GM21423 (cell line): ENCODE measurements around the gene C2orf66.

Experiments
- ATAC-seq: cut with Tn5 transposase; IDR thresholded peaks from one replicate; pipeline ENCODE4 v1.9.1; 2021; ENCODE audit warnings: mild to moderate bottlenecking, moderate library complexity; ENCODE audit not compliant: unreplicated experiment

Gene C2orf66

DNA sequence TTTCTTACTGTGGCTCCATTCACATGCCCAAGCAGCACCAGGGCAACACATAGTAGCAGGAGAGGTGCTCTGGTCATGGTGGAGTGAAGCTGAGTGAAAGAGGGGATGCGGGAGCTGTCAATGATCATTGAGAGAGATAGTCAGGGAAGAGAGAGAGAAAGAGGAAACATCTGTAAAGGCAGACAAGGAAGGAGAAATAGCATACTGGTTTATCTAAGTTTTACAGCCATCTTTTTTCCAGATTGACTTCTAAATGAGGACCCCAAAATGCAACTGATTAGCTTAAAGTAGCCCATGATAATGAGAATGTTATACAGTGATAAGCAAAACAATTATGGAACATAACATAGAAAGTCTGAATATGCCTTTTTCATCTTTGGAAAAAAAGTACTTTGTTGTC, at the start of gene C2orf66:
Gene C2orf66, minus strand, starts transcription at position 96 of the 400 bp plus-strand sequence. Its CDS starts 19 bp downstream, at position 77.
- no peak for ATAC-seq

DNA sequence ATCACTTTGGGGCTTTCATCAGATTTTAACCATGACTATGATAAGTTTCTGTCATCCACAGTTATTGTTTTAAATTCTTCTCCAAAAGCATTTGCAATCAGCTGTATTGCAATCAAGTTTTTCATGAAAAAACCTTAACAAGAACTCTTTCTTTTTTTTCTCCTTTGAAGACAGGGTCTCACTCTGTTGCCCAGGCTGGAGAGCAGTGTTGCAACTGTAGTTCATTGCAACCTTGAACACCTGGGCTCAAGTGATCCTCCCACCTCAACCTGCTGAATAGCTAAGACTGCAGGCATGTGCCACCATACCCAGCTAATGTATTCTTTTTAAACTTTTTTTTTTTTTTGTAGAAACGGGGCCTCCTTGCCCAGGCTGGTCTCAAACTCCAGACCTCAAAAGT, 45.5 kb upstream of the C2orf66 start:
- ATAC-seq = no peak

DNA sequence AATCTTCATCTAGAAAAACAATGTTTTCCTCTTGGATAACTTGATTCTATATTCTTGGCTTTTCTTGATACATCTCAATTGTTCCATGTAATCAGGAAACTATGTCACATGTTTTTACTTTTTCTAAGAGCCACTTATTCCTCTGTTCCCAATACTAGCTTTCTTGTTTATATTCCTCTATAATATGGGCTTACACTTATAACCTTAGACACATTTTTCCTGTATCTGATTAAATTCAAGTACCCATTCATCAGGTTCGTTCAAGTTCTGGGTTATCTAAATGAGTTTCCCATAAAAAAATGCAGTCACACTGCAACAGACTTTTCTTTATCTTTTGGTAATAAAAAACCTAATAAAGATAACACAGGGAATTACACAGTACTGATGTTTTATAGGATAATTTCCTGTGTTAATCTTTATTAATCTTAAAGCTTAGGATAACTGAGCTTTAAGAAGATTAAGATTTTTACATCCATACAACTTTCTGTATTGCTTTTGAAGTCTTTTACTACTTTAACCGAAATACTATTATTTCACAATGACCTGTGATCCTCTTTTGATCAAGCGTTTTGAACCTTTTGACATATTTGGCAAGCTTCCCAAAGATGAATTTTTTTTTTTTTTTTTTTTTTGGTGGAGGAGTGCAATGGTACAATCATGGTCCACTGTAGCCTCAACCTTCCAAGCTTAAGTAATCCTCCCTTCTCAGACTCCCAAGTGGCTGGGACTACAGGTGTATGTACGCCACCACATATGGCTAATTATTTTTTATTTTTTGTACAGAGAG, 44.3 kb upstream of the C2orf66 start:
- ATAC-seq = no peak

DNA sequence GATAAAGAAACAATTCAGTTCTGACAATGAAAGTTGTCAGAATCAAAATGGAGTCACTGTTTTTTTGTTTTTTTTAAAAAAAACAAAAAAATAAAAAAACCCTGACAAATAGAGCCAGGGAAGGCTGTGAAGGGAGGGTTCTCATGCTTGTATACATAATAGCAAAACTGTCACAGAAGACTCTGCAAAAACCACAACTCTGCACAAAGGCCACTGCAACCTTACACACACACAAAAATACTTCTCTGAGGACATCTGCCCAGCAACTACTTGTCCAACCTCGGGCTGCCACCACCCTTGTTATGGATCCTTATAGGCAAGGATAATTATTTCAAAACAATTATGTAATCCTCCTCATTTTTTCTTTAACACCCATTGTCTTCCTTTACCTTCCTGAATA, 41.9 kb upstream of the C2orf66 start:
- ATAC-seq = no peak

DNA sequence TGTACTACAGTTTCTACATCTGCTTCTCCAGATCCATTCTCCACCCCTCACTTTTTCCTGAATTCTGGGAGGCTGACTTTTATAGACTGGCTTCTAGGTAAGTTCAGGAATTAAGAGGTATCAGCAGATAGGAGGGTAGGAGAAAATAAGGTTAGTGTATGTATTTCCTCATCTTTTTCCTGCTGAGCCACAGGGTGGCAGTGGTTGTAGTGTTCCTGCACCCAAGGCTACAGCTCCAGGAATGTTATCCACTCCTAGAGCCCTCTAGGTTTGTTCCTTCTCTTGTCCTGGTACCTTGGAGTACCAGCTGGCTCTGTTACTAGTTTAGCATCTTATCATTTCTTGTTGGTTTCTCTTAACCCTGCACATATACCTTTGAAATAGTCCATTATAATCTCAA, 40.7 kb upstream of the C2orf66 start:
- no peak for ATAC-seq

DNA sequence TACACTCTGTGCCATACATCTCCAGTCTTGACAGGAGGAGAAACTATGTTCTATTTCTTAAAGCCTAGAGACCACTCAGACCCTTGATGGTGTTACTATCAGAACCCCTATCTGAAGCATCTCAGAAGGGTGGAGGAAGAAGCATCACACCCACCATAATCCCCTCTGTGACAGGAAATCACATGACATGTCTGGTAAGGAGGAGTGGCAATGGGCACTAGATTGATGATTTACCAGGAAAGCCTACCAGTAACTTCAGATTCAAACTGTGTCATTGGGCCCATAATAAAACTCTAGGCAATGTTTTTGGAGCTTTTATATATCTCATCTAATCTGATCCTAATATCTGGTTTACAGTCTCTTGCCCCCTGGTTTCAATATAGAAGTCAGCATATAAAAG, 37.1 kb upstream of the C2orf66 start:
- ATAC-seq = no peak

DNA sequence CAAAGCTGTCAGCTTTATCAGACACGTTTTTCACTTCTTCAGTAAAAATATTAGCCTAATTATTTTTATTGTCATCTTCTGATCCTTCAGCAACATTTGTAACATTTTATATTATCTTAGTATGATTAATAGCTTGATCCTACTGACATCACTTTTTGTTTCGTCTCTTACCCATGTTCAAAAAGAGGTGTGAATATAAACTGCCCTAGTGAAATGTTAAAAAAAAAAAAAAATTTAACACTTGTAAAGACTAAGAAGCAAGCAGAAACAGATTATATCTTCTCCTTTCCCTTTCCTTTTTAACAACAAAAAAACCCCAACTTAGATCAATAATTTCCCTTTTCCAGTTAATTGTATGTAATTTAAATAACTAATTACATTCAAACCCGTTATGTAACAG, 36.2 kb upstream of the C2orf66 start:
- ATAC-seq = no peak

DNA sequence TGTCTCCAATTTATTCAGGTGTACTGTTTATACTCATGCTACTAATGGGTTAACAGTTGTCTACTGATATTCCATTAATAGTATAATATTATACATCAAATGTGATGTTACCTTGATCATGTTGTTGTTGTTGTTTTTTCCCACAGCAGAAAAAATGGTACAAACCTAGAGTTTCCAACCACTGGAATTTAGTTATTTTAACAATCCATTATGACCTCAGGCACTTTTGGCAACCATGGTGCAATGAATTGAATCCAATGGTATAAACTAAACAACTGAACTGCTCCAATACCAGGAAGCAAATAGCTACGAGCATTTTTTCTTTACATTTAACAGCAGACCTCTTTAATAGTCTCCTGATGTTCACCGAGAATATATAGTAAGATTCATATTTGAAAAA, 31.0 kb upstream of the C2orf66 start:
- no peak for ATAC-seq

DNA sequence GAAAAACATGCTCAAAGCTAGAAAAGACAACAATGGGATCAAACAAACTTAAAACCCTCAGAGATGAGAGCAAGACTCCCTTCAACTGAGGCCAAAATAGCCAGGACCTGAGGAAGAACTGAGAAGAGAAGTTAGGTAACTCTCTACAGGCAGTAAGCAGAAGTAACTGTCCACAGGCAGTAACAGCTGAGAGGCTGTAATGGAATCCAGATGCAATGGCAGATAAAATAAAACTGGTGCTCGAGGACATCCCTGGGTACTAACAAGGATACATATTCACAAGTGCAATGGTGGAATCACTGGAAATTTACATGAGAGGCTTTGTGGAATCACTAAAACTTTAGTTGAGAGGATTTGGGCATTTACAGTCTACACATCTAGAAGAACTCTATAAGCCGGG, 30.4 kb upstream of the C2orf66 start:
- no peak for ATAC-seq

DNA sequence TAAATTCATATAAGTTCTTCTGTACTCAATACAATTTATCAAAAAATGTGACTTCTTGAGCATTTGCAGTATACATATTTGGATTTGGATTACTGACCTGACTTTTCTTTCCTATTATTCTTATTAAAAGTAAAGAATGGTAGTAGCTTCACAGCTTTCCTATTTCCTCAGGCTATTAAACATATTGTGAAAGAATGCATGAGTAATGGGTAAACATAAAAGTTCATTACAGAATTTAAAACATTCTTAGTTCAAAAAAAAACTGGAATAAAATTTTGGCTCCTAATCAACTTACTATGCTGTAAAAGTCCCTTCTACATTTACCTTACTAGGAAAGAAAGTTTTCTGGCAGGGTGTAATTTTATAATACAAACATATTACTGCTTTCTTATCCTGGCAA, 27.3 kb upstream of the C2orf66 start:
- no peak for ATAC-seq

DNA sequence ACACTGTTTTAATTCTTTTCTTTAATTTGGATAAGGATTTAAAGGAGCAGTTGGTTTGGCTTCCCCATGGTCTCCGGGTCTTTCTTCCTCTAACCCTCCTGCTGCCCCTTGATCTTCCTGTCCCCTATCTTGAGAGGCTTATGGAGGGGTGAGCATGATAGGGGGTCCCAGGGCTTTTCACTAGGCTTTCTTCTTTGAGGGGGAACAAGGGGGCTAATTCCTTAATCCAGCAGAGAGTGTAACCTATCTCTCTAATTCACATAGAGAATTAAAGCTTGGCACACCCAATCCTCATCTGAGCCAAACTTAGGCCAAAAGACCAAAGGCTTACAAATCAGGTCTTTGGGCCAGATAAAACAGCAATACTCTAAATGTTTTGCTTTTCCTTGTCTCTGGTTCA, 21.5 kb upstream of the C2orf66 start:
- ATAC-seq = no peak

DNA sequence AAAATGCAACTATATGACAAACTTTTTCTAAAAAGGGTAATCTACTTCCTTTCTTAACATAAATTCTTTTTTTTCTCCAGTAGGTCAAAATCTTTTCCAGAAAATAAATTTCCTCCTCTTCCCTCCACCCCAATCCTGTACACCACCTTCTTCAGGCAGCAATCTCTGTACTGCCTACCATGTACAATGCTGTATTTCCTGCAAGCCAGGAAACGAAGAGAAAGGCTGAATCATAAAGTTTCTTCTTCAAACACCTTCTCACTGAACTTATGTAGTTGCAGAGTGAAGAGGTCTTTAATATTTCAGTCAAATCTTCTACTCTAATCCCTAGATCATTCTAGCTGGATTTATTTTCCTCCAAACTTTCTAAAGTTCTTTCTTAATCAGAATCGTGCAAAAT, 18.2 kb upstream of the C2orf66 start:
- no peak for ATAC-seq

DNA sequence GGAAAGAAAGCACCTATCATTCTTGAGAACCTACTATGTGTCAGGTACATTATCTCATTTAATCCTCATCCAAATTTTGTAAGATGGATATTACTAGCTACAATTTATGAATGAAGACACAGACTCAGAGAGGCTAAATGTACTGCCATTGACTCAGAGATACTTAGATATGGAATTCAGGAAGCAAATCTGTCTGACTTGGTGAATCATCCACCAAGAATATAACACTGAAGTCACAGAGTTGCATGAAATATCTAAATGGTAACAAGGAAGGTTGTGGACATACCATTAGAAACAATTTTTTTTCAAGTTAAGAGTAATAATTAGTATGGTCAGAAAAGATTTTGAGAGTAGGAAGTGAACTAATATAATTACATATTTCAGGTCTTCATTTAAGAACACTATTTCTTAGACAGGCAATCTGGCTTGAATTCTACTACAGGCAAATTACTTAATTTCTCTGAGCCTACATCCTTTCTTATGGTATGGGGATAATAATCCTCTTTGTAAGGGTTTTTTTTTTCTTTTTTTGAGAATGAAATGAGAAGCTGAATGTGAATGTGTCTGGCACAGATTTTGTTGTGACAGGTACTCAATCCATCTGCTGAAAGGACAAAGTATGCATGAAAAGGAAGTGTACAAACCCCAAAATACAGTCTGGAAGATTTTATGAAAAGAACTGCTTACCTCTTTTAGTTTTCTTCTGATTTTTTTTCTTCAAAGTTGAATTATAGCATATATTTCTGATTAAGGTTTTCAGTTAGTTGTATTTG, 14.8 kb upstream of the C2orf66 start:
- no peak for ATAC-seq

DNA sequence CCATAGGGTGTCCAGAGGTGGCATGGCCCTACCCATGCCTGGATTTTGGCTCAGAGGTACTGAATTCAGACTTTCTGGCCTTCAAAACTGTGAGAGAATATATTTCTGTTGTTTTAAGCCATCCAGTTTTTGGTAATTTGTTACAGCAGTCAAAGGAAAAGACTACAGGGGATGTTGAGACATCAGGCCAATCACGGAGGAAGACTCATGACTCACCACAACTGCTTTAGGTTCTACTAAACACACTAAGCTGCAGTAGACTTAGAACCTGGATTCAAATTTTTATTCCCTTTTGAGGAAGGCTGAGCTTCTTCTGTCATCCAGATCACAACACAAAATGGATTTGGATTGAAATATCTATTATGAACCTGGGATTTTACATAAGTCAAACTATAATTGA, 12.0 kb upstream of the C2orf66 start:
- ATAC-seq = no peak

DNA sequence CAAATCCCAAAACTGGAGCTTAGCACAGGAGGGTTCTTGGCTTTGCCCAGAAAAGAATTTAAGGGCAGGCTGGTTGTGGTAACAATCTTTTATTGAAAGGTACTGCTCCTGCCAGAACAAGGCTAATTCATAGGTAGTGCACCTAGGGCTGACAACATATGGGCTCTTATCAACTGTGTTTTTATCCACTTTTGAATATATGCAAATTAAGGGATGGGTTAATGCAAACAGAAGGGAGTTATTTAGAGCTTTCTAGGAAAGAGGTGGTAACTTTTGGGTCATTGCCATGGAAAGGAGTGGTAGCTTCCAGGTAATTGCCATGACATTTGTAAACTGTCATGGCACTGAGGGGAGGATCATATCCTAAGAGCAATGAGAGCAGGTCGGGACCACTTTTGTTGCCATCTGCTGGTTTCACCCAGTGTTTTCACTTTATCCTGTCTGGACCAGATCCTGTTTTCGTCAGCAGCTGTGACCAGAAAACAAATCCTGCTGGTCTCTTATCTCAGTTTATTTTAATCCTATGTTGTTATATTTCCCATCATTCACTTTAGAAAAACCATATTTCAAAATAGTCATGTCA, 981 bp downstream of the C2orf66 start:
- ATAC-seq = no peak

DNA sequence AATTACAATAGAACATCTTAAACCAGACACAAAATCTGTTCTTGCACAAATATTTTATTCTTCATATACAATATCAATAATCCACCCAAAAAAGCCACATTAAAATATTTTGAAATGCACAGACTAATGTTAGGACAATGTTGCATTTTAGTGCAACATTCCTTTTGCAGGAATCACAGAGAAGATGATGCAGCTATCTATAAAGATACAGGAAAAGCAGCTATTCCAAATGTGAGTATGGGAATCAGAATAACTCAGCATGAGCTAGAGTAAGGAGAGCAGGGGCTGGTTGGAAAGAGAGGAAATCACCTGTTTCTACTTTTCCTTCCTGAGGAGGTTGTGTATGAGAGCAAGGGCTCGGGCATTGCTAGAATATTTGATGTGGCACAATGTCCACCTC, 4.8 kb downstream of the C2orf66 start:
- ATAC-seq = no peak

DNA sequence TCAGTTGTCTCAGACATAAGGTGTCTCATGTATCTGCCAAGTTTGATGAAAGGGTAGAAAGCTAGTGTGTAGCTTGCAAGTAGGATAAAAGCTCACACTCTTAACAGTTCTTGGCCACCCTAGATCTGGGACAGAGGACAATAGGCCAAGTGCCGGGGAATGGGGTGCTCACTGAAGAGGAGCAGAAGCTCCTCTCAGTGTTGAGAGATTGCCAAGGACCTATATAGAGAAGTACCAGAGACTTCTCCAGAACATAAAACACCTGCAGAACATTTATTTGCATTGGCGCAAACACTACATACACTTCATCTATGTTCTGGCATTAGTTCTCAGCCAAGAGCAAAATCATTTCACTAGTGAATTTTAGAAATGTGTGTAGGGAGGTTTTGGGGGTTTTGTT, 6.8 kb downstream of the C2orf66 start:
- no peak for ATAC-seq

DNA sequence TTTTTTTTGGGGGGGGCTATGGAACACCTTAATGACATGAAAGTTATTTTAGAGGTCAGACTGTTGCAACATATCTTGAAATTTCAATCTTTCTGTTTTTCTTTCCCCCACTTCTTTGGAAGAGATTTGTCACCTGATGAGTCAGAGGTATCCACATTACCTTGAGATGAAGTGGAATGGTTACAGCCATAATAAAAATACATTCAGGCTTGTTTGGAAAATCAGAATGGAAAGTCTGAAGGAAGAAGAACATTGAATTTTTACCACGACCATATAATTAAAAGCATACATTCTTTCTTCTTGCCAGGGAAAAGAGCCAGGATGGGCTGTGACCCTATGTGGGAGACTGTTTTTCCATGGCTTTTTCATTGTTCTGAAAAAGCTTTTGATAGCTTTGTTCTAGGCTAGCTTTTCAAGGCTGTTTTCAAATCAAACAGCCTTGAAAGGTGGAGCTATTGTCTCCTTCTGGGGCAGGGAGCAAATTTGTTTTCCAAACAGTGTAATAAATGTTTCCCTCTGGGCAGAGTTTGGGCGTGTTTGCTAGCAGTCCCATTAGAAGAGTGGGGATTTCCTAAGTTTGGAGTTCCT, 7.4 kb downstream of the C2orf66 start:
- no peak for ATAC-seq

DNA sequence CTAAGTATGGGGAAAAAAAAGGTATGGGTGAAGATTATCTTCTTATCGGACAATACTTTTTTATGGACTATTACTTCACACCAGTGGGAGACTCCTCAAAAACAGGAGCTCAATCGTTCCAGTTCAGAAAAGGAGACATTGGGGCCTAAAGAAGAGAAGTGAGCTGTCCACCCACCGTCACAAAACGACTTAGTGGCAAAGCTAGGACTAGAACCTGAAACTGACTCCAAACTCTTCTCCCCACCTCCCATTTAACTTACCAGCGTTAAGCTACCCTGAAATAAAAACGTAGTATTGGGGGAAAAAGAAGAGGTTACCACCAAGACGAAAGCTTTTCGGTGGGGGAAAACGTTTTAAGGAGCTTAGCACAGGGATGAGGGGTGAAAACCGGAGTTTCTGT, 10.2 kb downstream of the C2orf66 start:
- peak; percentile 6 for ATAC-seq

DNA sequence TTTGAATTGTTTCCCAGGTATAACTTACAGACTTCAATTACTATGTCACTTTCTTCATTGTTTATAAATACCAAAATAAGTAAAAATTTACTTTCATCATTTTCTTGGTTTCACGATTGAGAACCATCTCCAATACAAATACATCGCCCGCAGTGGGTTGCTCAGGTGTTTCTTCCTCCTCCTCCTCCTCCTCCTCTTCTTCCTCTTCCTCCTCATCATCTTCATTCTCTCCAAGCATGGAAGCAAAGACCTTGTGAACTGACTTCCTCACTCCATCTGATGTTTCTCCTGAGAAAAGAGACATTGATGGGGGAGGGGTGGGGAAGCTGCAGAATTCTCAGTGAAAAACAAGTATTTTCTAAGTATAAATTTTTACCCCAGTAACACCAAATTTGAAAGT, 16.3 kb downstream of the C2orf66 start:
- no peak for ATAC-seq

DNA sequence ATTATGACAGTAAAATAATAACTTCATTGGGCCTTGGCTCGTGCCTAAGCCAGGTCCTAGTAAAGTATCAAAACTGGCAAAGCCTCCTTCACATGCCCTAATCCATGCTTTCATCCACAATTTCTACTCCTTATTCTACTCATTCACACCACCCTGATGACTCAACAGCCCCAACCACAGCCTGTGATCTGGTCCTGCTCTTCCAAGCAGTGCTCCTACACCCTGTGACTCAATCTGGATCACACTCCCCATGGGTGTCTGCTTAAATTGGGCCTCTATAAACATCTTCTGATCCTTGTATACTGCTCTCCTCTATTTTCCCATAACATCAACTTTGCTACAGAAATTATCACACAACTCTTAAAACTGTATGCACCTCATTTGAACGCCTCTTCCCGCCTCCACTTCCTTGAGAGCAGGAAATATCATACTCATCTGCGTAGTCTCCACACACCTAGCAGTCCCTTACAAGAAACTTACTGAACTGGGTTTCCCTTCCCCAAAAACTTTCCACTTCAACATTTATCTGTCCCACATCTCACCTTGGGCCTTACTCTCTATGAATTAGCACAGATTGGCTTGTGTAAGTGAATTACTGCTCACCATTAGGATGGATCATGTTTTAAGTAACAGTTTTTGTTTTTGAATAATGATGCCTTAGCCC, 25.6 kb downstream of the C2orf66 start:
- ATAC-seq = no peak
